HG03280 (cell line): Measurements from ENCODE around the gene MTMR10.
A peak's percentile ranks its signal among the peaks of the same experiment; 100 is the strongest.

ENCODE experiments used
- ATAC-seq: cut with Tn5 transposase; IDR thresholded peaks from one replicate; pipeline ENCODE4 v1.9.1; 2021; ENCODE audit warnings: mild to moderate bottlenecking, moderate library complexity; ENCODE audit not compliant: unreplicated experiment

The MTMR10 gene

DNA sequence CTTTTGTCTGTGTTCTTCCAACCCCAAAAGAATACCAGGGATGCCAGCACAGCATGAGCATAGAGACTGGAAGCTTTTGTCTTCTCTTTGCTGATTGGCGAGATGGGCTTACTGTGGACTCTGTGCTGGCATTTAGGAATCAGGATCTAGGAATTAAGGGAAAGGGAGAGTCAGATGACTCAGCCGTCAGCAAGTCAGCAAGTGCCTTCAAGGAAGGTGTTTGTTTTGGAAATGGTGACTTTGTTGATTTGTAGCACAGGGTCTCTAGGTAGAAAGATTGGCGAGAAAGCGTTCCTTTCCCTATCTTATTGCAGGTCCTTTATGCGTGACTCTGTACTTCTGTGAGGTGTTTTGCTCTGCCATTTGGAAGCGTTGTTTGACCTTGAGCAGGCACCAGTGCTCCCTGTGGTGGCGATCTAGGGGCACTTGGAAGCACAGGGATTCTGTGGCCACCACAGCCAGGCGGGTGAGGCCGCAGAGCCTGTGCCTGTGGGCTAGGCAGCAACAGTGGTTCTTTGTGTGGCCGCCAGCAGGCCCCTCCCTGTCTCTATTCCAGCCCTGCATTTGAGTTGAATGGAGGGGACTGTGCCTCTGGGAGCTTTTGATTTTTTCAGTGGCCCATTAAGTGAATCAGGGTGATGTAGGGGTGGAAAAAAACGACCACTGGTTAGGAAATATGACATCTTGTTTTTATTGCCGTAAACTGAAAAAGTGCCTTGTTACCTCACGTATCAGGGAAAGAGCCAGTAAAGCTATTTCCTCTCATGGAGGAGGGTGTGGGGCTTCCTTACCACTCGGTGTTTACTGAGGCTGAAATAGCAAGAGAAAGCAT, 68.7 kb downstream of the MTMR10 start:
- no peak for ATAC-seq

DNA sequence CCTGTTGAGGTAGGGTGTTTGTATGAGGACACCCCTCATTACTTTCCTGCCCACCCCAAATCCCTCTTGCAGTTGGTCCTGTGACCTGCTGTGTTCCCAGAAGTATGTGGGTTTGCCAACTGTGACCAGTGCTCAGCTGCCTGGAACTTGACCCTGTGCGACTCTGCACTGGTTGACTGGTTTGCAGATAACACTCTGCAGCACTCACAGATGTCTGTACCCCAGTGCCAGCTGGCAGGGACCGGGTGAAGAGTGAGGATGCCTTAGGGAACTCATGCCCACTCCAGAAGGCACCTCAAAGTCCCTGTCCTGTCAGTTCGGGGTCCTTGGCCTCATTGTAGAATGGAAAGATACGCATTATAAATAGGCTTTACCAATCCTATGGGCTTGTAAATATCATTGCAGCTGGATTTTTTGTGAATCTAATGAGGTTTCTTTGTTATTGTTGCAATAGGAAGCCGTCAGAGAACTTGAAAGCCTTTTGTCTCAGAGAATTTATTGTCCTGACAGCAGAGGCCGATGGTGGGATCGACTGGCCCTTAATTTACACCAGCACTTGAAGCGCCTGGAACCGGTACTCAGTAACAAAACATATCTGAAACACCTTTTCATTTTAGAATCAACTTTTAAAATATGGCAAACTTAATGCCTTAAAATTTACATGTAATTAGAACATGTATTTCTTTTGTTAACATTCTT, 69.5 kb downstream of the MTMR10 start:
- ATAC-seq = no peak

DNA sequence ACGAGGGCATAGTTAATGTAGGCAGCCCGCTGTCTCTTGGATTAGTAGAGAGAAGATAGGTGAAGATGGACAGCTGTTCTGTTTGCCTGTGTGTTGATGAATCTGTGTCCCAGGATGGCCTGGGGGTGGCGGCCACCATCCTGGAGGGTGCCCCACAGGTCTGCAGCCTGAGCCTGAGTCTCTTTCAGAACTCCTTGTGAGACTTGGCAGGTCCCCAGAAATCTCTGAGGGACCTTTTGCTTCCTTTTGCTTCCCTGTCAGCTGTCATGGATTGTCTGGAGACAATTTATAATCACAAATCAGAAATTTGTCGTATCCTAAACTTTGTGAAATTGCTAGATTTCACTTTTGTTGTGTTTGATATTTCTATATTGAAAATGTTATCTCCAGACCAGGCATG, 70.3 kb downstream of the MTMR10 start:
- no peak for ATAC-seq

DNA sequence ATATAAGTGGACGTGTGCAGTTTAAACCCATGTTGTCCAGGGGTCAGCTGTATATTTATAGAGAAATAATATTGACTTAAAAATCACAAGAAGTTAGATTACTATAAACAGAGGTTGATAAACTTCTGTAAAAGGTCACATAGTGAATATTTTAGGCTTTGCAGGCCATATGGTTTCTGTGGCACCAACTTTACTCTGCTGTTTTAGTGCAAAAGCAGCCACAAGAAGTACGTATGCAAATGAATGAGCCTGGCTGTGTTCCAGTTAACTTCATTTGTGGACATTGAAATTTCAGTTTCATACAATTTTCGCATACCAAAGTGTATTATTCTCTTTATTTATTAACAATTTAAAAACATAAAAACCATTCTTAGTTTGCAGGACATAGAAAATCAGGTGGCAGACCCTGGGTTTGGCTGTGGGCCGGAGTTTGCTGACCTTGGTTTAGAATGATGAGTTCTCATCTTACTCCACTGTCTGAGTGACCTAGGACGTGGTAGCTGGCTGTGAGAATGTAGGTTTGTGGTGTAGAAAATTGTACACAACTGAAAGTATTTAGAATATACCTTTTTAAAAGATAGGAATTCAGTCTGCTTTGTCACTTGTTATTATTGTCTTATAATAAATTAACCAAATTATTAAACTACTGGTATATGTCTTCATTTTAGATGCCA, 71.4 kb downstream of the MTMR10 start:
- no peak for ATAC-seq

DNA sequence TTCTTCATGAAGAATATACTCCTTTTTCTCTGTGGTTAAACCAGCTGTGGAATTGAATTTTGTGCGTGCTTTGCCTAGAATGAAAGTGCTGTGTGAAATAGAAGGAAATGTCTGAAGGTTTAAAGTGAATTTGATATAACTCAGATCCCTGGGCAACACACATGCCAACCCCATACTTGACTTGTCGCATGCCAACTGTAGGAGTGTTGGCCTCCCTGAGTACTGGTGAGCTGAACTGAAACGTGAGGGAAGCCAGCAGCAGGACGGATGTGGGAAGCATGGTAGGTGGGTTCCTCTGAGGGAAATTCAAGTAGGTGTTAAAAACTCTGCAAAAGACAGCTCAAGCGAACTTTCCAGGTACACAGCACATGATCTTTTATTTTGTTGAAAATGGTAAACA, 73.1 kb downstream of the MTMR10 start:
- ATAC-seq = no peak

DNA sequence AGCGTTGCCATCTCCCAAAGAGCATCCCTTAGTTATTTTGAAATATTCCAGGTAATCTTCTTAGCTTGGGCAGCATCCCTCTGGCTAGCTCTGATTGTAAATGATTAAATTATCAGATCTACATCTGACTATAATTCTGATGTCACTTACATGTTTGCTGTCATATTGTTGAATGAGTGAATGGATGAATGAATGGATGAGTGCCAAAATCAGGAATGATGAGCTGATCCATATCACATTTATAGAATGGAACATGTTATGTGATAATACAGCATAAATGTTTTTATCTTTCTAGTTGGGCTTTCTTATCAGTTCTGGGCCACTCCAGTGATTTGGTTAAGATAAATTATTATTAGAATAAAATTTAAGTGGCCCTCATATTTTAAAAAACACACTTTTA, 73.8 kb downstream of the MTMR10 start:
- no peak for ATAC-seq

DNA sequence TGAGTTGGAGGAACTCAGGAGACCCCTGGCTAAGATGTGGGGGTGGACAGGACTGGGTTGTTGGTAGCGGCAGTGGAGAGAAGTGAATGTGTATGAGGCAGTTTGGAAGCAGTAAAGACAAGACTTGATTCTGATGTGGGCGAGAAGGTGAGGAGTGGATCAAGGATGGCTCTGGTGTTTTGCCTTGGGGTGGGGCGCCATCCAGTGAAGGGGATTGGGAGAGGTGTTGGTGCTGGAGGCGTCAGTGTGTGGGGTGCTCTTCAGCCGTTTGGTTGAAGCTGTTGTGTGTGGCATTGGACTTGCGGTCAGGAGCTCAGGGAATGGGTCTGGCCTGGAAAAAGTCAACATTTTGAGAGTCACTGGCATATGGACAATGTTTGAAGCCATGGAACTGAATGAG, 74.4 kb downstream of the MTMR10 start:
- ATAC-seq = no peak

DNA sequence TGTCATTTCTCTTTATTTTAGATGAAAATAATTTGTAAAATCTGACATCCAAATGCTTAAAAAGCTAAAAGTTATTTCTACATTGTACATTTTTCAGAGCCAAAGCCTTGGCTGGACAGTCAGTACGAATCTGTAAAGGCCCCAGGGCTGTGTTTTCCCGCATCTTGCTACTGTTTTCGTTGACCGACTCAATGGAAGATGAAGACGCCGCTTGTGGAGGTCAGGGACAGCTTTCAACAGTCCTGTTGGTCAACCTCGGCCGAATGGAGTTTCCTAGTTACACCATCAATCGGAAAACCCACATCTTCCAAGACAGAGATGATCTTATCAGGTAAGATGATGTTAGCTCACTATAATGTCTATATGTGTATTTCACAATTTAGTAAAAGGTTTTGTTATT, 77.7 kb downstream of the MTMR10 start:
- ATAC-seq = no peak

DNA sequence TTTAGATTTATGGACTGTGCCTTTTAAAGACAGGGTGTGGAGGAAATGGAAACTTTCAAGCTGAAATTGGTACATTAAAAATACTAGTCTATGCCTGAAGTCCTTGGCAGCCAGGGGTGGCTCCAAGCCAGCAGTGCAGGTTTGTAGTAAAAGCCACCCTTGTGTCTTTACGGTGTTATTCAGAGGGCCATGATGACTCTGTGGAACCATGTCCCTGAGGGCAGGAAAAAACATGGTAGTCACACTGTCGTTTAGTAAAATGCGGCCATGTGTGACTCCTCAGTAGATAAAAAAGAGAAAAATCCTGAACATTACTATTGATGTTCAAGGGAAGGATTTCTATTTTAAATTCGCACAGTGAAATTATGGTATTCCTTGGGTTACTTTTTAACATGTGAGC, 85.1 kb downstream of the MTMR10 start:
- no peak for ATAC-seq

DNA sequence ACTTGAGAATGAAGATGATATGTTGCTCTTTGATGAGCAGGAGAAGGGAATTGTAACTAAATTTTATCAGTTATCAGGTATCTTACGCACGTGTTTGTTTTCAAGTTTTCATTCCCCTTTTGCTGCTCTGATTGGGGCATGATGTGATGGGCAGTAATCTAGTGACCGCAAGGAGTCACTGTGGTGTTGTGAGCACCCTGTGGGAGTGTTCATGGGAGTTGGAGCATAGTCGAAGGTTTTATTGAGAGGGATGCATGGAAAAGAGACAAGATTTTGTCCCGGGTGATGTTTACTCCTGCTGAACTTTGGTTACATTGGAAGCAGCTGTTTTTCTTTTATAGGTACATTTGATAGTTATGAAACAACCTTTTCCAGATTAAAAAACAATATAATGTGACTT, 85.6 kb downstream of the MTMR10 start:
- no peak for ATAC-seq

DNA sequence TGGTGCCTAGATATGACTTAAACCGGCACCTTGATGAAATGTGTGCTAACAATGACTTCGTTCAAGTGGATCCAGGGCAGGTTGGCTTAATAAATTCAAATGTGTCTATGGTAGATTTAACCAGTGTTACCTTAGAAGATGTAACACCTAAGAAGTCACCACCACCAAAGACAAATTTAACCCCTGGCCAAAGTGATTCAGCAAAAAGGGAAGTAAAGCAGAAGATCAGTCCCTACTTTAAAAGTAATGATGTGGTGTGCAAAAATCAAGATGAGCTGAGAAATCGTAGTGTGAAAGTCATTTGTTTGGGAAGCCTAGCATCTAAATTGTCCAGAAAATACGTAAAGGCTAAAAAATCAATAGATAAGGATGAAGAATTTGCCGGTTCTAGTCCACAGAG, 86.6 kb downstream of the MTMR10 start:
- ATAC-seq = no peak

DNA sequence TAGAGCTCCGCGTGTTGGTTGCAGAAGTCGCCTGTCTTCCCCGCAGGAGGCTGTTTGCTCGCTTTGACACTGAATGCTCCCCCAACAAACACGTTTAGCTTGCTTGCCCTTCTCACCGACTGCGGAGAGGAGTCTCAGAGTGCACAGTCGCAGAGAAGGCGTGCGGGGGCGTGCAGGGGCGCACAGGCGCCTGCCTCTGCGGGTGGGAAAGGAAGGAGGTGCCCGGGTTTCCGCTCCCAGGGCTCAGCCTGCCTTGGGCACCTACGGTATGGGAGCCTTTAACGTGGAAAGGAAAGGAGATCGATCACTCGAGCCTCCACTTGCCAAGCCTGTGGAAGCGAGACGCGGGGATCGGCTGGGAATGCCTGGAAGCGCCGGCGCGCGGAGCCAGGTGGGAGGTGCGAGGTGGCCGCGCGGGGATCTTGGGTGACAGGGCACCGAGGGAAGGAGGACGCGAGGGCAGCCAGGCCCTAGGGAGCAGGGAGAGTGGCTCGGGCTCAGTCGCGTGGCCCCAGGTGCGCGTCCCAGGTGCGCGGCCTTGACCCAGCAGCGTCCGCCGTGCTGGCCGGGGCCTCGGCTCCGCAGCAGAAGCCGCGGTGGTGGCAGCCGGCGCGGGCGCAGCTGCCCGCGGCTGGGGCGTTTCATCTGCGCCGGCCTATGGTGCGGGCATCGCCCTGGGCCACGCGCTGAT, 87.8 kb downstream of the MTMR10 start, which contains the start of gene FAN1:
Gene FAN1, plus strand, starts transcription at position 419 of the 691 bp plus-strand sequence. CDS start 749 bp downstream, outside the sequence.
- peak; percentile 95 for ATAC-seq

DNA sequence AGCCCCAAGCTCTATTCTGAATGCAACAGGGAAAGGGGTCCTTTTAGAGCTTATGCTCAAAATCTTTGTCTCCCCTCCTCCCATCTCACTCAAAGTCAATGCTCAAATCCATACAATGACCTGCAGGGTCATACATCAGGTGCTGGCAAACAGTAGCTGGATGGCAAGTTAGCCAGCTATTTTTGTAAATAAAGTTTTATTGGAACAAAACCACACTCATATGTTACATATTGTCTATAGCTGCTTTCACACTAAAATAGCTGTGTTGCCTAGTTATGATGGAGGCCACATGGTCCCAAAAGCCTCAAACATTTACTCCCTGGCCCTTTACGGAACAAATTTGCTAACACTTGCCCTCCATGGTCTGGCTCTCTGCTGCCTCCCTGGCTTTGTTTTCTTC, 89.5 kb downstream of the MTMR10 start:
- no peak for ATAC-seq

DNA sequence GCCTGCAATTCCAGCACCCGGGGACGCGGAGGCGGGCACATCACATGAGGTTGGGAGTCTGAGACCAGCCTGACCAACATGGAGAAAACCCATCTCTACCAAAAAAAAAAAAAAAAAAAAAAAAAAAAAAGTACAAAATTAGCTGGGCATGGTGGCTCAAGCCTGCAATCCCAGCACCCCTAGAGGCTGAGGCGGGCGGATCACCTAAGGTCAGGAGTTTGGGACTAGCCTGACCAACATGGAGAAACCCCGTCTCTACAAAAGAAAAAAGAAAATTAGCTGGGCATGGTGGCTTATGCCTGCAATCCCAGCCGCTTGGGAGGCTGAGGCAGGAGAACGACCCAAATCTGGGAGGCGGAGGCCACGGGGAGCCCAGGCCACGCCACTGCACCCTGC, 95.2 kb downstream of the MTMR10 start:
- ATAC-seq = no peak

DNA sequence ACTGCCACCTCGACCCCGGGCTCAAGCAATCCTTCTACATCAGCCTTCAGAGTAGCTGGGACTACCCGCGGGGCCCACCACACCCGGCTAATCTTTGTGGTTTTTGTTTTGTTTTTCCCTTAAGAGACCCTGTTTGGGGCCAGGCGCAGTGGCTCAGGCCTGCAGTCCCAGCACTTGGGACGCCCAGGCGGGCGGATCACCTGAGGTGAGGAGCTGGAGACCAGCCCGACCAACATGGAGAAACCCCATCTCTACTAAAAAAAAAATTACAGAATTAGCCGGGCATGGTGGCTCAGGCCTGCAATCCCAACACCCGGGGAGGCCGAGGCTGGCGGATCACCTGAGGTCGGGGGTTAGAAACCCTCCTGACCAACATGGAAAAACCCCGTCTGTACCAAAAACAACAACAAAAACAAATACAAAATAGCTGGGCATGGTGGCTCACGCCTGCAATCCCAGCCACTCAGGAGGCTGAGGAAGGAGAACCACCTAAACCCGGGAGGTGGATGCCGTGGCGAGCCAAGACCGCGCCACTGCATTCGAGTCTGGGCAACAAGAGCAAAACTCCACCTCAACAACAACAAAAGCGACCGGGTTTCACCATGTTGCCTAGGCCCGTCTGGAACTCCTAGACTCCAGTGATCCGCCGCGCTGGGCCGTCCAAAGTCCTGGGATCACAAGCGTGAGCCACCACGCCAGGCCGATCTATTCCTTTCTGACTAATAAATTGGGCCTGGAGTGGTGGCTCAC, 95.8 kb downstream of the MTMR10 start:
- no peak for ATAC-seq

DNA sequence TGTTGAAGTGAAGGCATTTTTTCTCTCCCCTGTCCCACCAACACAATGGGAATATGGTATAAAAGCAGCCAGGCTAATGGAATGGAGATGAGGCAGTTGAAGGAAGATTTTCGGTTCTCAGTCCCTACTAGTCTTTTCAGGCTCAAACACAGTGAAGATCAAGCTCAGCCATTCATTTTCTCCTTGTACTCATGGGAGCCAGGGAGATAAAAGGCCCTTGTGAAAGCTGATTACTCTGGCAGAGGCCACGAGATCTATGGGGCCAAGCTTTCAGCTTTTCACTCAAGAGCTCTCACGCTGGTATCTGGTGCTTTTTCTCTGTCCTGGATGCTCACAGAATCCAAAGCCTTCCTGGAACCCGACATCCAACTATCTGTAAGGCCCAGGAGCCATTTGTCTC, 102.2 kb downstream of the MTMR10 start:
- no peak for ATAC-seq
